Lung (tissue), 12 donors: Measurements from ENCODE around the gene NCS1. TPM values are rescaled to one million over a fixed set of nuclear protein-coding genes. Genes with fewer than 3 reads are reported as not detected.

Experiments used
- ATAC-seq: fragments of 200-7000 bp; cut with Tn5 transposase; one replicate; pipeline ENCODE4 v1.9.1; 2020; ENCODE audit warnings: moderate number of reproducible peaks; ENCODE audit not compliant: insufficient read depth, low FRiP score
- DNase-seq, 3 donors: peaks; one replicate each; pipeline ENCODE4 v3.0.0-alpha.2; 2013 to 2017
- H3K27ac ChIP-seq, 2 donors: one replicate each; pipeline ENCODE4 v1.5.1; 2013; ENCODE audit warnings: mild to moderate bottlenecking in 2 of 2, moderate library complexity in 2 of 2, control low read depth in 1 of 2, inconsistent platforms in 1 of 2, low read depth in 1 of 2, low read length in 1 of 2
- H3K27me3 ChIP-seq, 3 donors: one replicate each; pipeline ENCODE4 v1.5.1; 2013; ENCODE audit warnings: low read length in 2 of 3; ENCODE audit not compliant: control insufficient read depth in 3 of 3, insufficient read depth in 3 of 3
- H3K36me3 ChIP-seq, 4 donors: one replicate each; pipeline ENCODE4 v1.5.1; 2013; ENCODE audit warnings: low read length in 4 of 4, mild to moderate bottlenecking in 1 of 4, moderate library complexity in 1 of 4; ENCODE audit not compliant: control insufficient read depth in 4 of 4, insufficient read depth in 4 of 4
- H3K4me1 ChIP-seq, 5 donors: one replicate each; pipeline ENCODE4 v1.5.1; 2013; ENCODE audit warnings: low read length in 5 of 5, mild to moderate bottlenecking in 2 of 5, moderate library complexity in 1 of 5; ENCODE audit not compliant: control insufficient read depth in 5 of 5, insufficient read depth in 5 of 5
- H3K4me3 ChIP-seq: one replicate; pipeline ENCODE4 v1.5.1; 2013; ENCODE audit warnings: mild to moderate bottlenecking, control low read depth, moderate library complexity
- H3K9ac ChIP-seq, 2 donors: one replicate each; pipeline ENCODE4 v1.5.1; 2013; ENCODE audit warnings: low read length in 2 of 2, control low read depth in 1 of 2; ENCODE audit not compliant: insufficient read depth in 1 of 2
- H3K9me3 ChIP-seq, 4 donors: one replicate each; pipeline ENCODE4 v1.5.1; 2013; ENCODE audit warnings: low read length in 3 of 4, mild to moderate bottlenecking in 1 of 4, moderate library complexity in 1 of 4; ENCODE audit not compliant: control insufficient read depth in 4 of 4, insufficient read depth in 3 of 4
- WGBS, 2 donors: extraction: QIAGEN DNeasy Blood & Tissue Kit; methylation state at CpG; one replicate each; pipeline ENCODE4 v1.1.7; 2013; 5-methylcytosine and 5-hydroxymethylcytosine counted together
- polyA plus RNA-seq, 2 donors: library from polyadenylated mRNA; stranded (reverse); fragments of 200-250 nt; gene quantifications; one replicate each; pipeline ENCODE4 v1.2.1, GENCODE V29; 2013
- total RNA-seq, 2 donors: library from RNA; depleted of rRNA in 1 of 2; stranded (reverse); fragments of >200 nt in 1 of 2; gene quantifications; one replicate each; pipeline ENCODE4 v1.2.1, GENCODE V29; 2014 to 2021
- TF ChIP-seq, protein P1 (sequence below): IDR thresholded peaks from 2 replicates; pipeline ENCODE4 v1.5.1; 2012; ENCODE audit warnings: mild to moderate bottlenecking; ENCODE audit errors: control extremely low read depth, extremely low read depth
- donor health status: control.
- donor health status: control.
- donor health status: Bipolar disorder and iron deficiency.
- donor health status: healthy.
- donor health status: DM: yes; HTN: yes; CAD: no.

Gene NCS1
- total and polyA plus RNA-seq, 4 donors: 5.8 to 27.5 (median 6.5) TPM

GRCh38 chr9:130244548-130245165, 72.5 kb downstream of the NCS1 start:
- Histone ChIP-seq H3K27ac (no peak overlapping the region), H3K36me3 (no peaks in the 10 kb centered on the region), H3K9ac (no peak overlapping the region), H3K9me3 (peaks cover 0 to 2% (median 0%) of the 10 kb centered on the region in 4 donors), H3K4me3 (no peak overlapping the region), H3K27me3 (peaks cover 0 to 2% (median 0%) of the 10 kb centered on the region in 3 donors), H3K4me1 (peaks cover 0 to 3% (median 0%) of the 10 kb centered on the region in 5 donors)
- TF ChIP-seq, protein P1, sequence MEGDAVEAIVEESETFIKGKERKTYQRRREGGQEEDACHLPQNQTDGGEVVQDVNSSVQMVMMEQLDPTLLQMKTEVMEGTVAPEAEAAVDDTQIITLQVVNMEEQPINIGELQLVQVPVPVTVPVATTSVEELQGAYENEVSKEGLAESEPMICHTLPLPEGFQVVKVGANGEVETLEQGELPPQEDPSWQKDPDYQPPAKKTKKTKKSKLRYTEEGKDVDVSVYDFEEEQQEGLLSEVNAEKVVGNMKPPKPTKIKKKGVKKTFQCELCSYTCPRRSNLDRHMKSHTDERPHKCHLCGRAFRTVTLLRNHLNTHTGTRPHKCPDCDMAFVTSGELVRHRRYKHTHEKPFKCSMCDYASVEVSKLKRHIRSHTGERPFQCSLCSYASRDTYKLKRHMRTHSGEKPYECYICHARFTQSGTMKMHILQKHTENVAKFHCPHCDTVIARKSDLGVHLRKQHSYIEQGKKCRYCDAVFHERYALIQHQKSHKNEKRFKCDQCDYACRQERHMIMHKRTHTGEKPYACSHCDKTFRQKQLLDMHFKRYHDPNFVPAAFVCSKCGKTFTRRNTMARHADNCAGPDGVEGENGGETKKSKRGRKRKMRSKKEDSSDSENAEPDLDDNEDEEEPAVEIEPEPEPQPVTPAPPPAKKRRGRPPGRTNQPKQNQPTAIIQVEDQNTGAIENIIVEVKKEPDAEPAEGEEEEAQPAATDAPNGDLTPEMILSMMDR: no peak
- 89 to 91% methylated on average over 13 of the region's 13 CpGs for WGBS, 2 donors
- ATAC-seq: no peak
- no peak for DNase-seq

- no peak overlapping the region for H3K27ac ChIP-seq
- H3K4me1 ChIP-seq: peaks cover 0 to 3% (median 0%) of the 10 kb centered on the region in 5 donors
- no peaks in the 10 kb centered on the region for H3K36me3 ChIP-seq
- H3K27me3 ChIP-seq: peaks cover 0 to 2% (median 0%) of the 10 kb centered on the region in 3 donors
- DNase-seq (no peak), ATAC-seq (no peak)
- 96% methylated on average over 11 of the region's 11 CpGs for WGBS, 2 donors
- H3K4me3 ChIP-seq: no peak overlapping the region
- H3K9me3 ChIP-seq: peaks cover 0 to 2% (median 0%) of the 10 kb centered on the region in 4 donors
- no peak overlapping the region for H3K9ac ChIP-seq
- TF ChIP-seq, protein P1: no peak
These were observed 73.3 kb downstream of the NCS1 start for GRCh38 chr9:130245474-130245873.

- no peak overlapping the region for H3K4me3 ChIP-seq
- 95 to 98% methylated on average over 3 of the region's 3 CpGs for WGBS, 2 donors
- H3K36me3 ChIP-seq: no peaks in the 10 kb centered on the region
- H3K9me3 ChIP-seq: peaks cover 0 to 2% (median 0%) of the 10 kb centered on the region in 4 donors
- H3K9ac ChIP-seq: no peak overlapping the region
- TF ChIP-seq, protein P1: no peak
- H3K4me1 ChIP-seq: peaks cover 0 to 3% (median 0%) of the 10 kb centered on the region in 5 donors
- DNase-seq (no peak), ATAC-seq (no peak)
- no peak overlapping the region for H3K27ac ChIP-seq
- H3K27me3 ChIP-seq: peaks cover 0 to 2% (median 0%) of the 10 kb centered on the region in 3 donors
These were observed 73.9 kb downstream of the NCS1 start for GRCh38 chr9:130246126-130246525.
